OCI-M2 (cell line): ENCODE measurements around the gene TFB1M.
A peak's percentile ranks its signal among the peaks of the same experiment; 100 is the strongest.
"Not testable (repeated sequence)": the region's sequence is repeated elsewhere in the genome, so short reads cannot be mapped to it uniquely, and the experiment has no call there.

Experiments
- DNase-seq: peaks from one replicate; lab custom pipeline; 2025; ENCODE audit not compliant: unreplicated experiment; lab: John Stamatoyannopoulos, UW

Gene TFB1M

DNA sequence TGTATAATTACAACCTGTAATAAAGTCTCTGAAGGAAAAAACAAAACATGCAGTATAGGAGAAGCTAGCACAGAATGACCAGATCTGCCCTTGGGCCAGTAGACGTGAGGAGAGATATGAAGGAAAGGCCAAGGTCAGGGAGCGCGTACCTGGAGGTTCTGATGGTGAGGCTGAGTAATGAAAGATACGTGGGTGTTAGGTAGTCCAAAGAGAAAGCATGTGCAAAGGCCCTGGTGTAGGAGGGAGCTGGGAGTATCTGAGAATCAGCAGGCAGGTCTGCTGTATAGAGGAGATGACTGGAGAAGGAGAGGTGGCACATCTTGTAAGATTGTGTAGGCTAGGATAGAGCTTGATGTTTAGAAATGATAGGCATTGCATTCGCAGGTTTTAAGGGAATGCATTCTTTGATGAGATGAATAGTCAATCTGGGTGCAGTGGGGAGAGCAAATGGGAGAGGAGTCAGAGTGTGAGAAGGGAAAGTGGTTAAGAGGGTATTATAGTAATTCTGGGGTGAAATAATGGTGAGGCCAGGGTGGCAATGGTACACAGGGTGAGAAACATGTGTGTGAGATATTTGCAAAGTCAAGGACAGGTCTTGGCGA lies 15.9 kb upstream of the TFB1M start:
- DNase-seq: no peak

DNA sequence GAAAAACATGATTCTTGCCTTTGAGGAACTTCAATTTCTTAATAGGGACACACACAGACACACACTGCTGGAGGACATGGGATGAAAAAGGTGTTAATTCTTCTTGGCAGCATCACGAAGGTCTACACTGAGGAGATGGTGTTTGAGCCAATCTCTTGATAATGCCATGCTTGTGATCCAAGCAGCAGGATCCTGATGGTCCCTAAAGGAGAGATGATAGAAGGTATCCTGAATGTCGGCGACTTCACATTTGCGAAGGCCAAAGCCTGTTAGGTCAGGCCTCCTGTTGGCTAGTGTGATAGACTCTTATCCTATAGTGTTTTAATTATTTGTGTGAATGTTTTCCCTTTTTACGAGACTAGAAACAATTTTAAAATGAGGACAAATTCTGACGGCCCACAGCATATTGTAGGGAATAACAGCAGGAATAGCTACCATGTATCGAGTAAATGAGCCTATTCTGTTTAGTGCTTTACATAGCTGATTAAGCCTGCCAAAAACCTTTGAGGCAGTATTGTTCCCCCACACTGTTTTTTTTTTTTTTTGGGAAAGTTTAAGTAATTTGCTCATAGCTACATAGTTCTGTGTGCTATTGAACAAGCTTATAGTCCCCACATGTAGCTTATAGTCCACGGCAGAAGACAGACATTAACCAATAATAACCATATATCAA lies 15.3 kb upstream of the TFB1M start:
- no peak for DNase-seq

DNA sequence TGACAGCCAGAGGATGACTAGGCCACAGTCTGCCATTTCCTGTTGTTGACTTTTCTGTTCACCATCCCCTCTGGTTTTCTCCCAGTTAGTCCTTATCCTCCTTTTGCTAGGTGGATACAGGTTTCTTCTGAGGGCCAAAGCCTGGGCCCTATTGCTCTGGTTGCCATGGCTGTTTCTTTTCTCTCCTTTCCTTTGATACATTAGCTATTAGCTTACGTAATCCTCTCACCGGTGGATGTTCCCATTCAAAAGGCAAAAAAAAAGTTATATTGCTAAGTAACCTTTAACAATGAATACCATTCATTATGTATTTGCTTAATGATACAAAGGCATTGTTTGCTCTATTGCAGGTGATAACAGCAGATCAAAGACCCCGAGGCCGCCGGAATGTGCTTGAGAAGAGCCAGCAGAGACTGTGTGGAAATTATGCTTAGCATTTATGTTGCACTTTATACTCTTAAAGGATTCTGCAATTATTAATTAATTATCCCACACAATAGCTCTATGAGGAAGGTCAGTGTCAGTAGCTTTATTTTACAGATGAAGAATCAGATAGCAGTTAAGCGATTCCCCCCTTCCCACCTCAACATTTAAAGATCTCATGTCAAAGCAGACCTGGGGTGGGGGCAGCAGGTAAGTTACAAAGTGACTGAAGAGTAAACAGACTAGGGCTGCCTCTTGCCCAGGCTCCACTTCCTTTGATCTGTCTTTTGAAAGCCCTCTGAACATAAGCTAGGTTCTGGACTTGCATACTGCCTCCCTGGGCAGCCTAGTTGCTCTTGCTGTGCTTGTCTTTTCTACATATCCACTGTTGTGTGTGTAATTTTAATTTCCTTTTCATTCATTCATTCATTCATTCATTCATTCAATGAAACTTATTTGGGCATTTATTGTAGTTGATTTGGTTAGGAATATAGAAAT lies 14.5 kb upstream of the TFB1M start:
- DNase-seq: no peak

DNA sequence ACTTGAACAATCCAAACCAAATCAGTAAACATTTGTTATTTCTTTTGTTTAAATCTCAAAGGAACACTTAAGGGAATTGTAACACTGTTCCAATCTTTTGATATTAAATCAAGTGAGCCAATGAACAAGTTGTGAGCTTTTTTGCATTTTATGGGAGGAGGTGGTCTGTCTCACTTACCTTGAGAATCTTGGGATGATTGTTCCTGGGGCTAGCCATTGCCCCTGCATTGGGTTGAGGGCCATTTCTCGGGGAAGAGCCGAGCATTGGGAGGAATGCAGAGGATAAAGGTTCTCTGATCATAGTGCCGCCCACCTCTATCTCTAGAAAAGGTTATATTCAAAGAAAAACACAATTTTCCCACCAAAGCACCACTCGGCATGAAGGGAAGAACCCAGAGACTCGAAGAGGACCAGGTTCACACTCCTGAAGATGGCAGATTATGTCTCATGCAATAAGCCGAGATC lies 13.8 kb upstream of the TFB1M start:
- DNase-seq: no peak

DNA sequence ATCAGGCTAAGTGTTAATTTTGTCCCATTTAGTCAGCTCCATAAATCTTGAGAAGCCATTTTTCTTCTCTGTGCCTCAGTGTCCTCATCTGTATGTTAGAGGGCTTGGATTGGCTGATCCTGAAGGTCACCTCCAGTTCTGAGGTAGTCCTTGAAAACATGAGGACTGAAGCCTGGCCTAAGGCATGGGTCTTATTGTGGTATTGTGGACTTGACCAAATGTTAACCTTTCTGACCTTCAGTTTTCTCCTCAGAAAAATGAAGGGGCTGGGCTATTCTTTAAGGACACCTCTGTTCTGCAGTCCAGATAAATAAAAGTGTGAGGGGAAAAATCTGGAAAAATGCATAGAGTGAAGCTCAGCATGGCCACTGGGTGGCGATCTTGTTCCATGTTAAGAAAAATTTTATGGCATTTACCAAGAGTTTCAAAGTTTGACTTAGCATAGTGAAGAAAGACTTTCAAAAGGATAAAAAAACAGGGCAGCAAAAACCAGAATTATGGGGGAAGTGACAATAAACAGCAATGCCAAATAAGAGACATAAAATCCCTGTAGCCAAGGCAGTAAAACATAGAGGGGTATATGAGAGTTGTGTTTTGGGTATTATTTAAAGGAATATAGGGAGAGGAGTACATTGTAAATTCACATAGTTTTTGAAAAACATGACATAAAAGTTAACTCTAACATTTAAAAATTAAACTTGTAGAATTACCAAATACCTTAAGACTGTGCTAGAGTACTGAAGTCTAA lies 13.2 kb upstream of the TFB1M start:
- peak; percentile 73 for DNase-seq

DNA sequence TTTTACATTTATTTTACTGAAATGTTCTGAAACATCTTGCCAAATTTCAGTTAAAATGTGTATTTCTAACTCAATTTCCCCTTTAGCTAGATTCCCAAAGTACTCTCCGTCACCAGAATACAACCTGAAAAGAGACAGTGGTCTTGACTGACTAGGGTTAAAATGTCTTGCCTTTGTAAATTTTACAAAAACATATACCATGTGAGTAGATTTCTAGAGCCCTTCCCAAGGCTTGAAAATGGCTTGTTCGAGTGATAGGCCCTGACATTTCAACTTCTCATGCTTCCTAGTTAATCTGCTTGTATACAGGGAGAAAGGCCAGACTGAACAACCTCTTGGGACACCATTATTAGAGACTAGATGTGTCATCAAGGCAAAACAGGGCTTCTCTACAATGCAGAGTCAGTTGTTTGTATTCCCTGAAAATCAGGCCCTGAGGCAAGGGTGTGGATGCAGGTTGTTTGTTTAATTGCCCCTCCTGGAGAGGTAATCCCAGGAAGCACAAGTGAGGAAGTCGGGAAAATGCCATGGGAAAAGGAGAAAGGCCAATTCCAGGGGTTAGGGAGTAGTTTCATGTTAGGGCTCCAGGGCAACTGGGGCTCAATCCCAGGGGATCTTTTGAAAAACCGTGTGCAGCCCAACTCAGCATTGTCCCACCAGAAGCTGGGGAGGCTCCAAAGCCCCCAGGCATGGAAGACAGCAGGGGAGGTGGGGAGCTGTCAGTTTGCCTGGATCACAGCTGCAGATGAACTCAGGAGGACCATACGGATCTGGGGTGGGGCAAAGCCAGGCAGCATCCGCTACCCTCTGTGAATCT lies 11.6 kb upstream of the TFB1M start:
- DNase-seq: no peak

DNA sequence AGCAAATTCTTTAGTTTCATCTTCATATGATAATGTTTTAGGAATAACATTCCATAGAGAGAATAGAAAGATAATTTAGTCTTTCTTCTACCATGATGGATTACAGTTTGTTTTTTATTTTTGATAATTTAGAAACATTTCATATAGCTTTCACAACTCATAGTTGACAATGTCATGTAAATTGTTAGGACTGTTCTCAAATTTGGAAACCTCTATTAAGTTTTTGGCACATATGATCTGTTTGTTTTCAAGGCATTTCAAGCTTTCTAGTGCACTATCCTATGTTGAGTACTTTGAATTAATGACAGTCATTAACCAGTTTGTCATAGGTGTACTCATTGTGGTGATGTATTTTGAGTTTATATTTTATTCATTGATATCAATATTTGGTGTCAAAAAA lies 10.7 kb upstream of the TFB1M start:
- no peak for DNase-seq

DNA sequence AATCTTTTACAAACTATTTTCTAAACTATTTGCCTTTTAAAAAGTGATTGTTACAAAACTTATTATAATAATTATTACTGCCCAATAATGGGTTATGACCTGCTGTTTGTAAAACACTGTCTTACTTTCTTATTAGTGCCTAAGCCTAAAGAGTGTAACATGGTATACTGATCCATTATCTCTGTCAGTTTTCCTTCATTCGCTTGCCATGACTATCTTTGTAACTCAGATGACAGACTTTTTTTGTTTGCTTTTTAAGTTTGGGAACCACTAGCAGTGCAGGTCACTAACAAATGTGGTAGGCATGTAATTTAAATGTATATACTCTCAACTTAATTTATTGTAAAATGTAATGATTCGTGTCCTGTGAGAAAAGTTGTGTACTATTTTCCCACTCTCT lies 9.9 kb upstream of the TFB1M start:
- no peak for DNase-seq

DNA sequence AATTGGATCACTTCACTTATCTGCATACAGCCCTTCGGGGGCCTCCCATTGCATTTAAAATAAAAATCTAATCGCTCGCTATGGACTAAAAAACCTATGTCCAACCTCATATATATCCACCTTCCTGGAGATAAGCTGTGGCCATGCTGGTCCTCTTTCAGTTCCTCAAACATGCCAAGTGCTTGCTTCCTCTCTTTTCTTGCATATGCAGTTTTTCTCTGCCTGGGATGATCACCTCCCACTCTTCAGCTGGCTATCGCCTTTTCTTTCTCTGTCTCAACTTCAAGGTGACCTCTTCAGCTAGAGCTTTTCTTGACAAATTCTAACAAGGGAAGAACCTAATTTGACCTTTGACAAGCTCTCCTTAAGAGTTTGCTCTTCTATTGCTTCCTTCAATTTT lies 5.6 kb upstream of the TFB1M start:
- no peak for DNase-seq

DNA sequence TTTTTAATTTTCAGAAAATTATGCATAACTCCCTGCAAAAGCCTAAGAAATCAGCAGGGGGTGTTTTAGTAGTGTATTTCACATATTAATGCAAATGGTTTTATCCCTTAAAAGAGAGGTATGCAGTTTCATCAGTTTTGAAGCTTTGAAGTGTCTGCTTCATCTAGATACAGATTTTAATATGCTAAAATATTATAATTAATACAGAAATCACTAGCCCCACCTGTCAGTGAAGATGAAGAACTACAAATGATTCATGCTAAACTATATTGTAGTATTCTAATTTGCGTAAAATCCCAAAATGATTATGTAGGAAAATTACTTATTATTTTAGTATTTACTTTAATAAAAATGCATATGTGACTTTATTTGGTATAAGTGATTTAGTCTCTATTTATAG lies 2.9 kb upstream of the TFB1M start:
- DNase-seq: no peak

DNA sequence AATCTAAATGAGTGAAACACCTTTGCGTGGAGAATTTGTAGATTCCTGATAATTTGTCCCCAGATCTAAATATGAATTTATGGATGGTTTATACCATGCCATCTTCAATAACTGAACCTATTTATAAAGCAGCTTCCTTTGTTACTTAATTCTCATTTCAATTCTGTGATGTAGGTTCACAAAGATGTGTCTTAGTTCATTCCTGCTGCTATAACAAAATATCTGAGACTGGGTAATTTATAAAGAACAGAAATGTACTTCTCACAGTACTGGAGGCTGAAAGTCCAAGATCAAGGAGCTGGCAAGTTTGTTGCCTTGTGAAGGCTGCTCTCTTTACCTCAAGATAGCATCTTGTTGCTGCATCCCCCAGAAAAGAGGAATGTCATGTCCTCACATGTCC lies 2.1 kb upstream of the TFB1M start:
- no peak for DNase-seq

DNA sequence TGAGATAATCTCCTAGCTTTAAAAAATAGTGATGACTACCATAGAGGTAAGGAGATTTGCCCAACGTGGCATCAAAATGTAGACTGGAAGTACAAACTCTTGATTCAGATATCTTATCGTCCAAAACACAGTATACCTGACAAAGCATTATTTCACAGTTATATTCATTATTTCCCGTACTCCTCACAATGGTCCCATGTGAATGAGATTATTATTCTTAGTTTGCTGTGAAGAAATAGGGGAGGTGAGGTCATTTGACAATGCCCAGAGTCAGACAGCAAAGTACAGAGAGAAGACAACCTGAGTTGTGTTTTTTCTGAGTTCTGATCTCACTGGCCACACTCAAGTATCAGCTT lies 1.2 kb upstream of the TFB1M start:
- DNase-seq: no peak

DNA sequence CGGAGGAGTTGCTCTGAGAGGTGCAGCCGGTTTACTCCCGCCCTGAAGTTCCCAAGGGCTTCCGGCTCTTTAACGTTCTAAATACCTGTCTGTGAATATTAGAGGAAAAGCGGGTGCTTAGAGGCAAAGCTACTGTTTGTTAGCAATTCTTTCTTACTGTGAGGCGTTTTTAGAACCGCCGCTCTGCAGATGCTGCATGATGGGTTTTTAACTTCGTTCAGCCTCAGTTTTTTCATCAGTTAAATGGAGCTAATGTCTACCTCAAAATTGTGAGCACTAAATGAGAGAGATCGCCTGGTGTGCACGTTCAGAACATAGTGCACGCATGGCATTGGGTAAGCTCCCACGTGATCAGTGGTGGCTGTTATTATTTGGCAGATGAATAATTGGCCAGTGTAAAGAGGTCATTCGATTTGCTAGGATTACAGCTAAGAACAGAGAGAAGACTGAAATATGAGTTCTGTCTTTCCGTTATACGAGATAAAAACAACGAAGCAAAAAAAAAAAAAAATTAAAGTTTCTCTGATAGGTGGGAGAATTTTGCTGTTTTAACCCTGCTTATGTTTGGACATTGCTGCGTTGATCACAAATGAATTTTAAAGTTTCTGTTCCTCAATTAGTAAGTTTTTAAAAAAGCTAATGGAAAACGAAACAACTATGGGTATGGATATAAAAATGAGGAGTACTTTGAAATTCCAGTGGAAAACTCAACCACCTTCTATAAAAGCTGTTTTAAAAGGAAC lies 660 bp upstream of the TFB1M start:
- DNase-seq: peak; percentile 84

DNA sequence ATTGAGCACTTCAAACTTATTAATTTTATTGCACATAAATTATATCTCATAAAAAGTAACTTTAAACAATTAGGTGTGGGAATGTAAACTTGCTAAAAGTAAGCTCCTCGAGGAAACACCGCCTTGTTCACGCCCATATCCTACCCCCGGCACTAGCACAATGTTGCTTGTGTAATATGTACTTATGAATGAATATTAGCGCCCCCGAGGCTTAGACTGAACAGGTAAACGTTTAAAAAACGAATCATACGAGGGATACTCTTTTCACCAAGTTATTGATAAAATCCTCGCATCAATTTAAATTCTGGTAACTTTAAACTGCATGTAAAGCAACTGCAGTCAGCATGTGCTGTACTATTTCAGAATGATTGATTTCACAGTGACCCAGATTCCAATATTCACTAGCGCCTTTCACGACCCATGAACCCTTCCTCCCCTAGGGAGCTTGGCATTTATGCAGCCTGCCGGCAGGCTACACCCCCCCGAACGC lies 637 bp downstream of the TFB1M start:
- no peak for DNase-seq

DNA sequence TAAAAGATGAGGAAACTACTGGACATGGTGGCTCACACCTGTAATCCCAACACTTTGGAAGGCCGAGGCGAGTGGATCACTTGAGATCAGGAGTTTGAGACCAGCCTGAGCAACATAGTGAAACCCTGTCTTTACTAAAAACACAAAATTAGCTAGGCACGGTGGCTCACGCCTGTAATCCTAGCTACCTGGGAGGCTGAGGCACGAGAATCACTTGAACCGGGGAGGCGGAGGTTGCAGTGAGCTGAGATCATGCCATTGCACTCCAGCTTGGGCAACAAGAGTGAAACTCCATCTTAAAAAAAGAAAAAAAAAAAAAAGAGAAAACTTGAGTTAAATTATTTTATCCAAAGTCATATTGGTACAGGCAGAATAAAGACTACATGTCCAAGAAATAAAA lies 1.3 kb downstream of the TFB1M start:
- not testable (repeated sequence) for DNase-seq

DNA sequence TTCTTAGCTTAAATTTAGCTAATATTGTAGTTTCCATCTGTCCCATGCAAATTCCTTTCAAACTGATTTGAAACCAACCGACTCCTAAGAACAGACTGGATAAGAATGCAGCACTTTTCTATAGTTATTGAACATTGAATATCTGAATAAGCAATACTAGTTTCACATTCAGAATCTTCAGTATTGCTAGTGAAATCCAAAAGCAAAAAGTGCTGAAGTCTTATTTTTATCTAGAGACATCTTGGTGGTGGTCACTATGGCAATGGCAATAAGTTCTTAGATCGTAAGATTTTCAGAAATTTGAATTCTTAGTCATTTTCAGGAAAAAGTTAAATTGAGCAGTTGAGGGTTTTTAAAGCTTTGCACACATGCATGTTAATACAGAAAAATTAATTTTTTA lies 2.7 kb downstream of the TFB1M start:
- DNase-seq: no peak

DNA sequence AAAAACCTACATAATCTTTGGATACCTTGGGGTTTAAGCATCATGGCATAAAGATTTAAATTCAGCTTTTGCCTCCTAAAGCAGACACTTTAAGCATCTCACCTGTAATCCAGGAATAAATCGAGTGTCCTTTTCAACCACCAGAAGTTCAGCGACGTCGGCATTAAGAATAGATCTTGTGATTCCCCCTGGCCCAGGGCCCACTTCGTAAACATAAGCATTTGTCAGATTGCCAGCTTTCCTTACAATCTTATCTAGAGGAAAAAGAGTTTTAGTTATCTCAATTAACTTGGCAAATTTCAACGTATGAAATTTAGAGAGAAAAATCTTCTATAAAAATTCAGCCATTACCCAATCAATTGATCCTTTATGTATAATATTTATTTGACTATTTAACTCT lies 3.2 kb downstream of the TFB1M start:
- no peak for DNase-seq

DNA sequence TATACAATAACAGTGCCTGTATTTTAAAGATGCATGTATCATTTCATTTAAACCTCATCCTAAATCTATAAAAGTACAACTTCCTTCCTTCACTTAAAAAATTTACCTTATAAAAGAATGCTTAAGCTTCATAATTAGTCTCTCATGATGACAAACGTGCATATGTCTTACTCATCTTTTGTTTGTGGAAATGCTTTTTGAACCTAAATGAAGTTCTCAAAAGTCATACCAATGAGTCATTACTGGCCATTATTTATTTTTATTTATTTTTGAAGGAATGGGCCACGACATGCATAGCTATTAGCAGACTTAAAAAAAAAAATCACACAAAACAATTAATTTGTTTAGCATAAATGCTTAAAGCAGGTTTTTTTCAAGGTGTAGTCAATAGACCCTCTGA lies 3.7 kb downstream of the TFB1M start:
- DNase-seq: no peak

DNA sequence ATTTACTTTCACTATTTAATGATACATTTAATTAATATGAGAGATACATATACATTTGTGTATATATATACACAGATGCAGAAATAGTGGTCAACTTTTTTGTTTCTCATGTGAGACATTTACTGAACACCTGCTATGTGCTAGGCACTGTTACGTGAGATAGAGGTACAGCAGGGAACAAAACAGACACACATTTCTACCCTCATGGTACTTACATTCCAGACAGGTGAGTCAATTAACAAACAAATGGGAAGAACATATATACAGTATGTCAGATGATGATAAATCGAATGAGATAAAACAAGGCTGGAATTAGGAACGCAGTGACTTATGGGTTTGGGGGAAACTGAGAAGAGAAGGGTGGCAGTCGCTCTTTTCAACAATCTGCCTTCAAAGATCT lies 5.1 kb downstream of the TFB1M start:
- DNase-seq: no peak

DNA sequence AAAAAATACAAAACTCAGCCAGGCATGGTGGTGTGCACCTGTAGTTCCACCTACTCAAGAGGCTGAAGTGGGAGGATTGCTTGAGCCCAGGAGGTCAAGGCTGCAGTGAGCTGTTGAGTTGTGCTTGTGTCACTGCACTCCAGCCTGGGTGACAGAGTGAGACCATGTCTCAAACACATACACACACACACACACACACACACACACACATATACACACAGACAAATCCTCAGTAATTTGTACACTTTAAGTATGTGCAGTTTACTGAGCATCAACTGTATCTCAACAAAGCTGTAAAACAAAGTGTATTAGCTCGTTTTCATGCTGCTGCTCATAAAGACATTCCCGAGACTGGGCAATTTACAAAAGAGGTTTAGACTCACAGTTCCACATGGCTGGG lies 7.3 kb downstream of the TFB1M start:
- DNase-seq: no peak
